Measurements from ENCODE around the gene P4HB. TPM values are rescaled to one million over a fixed set of nuclear protein-coding genes. Genes with fewer than 3 reads are reported as not detected.

The P4HB gene
- polyA plus RNA-seq, 12 donors: 346 to 655 (median 404) TPM; not detected in 1

DNA sequence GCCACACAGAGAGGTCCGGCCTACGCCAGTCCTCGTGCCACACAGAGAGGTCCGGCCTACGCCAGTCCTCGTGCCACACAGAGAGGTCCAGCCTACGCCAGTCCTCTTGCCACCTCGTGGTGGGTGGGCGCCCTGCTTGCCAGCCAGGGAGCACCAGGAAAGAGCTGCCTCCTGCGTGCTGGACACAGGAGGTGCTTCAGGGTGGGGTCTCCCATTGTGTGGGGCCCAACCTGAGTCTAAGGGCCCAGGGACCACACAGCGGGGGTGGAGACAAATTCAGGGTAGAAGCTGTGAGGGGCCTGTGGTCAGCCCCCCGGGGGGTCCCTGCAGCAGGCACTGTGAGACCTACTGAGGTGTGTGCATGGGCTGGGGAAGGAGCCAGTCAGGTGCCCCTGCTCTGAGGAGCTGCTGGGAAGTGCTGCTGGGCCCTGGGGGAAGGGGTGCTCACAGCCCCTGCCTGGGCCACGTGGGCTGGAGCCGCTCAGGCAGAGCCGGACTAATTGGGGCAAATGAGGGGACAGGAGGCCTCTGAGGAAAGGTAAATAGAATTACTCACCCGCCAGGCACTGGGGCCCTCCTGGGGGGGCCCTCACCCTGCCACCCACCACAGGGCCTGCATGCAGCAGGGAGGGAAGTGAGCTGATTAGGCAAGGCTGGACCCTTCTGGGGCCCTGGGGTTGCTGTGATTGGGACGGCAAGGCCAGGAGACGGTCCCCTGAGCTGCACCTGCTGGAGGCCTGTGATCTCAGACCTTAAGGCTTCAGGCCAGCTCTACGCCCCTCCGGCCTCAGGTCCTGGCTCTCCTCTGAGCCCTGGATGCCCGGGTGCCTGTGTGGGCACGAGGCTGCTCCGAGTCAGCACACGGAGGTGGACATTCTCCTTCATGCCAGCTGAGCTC lies 45.3 kb downstream of the P4HB start:
- DNase-seq: no peak

DNA sequence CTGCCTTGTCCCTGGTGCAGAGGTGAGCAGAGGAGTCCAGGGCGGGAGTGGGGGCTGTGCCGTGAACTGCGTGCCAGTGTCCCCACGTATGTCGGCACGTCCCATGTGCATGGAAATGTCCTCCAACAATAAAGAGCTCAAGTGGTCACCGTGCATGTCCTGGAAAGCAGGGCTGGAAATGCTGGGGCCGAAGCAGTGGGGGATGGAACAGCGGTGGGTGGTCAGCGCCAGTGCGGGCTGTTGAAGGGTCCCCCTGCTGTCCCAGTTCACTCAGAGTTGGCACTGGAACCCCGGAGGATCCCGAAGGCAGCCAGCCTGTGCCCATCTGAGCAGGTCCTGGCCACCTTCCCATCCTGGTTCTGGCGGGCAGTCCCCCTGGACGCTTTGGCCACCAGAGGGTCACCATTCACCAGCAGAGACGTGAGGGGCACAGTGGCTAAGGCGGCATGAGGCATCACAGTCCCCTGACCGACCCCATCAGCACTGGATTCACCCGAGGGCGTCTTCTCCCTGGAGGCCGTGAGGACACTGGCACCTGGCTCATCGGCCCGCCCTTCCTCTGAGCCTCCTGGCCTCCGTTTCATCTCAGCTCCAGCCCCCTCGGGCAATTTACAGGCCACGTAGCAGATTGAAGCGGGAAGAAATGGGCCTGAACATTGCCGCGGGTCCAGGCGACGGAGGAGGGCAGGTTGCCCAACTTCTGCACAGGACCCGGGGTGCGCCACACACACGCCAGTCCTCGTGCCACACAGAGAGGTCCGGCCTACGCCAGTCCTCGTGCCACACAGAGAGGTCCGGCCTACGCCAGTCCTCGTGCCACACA lies 46.3 kb downstream of the P4HB start:
- DNase-seq: no peak

DNA sequence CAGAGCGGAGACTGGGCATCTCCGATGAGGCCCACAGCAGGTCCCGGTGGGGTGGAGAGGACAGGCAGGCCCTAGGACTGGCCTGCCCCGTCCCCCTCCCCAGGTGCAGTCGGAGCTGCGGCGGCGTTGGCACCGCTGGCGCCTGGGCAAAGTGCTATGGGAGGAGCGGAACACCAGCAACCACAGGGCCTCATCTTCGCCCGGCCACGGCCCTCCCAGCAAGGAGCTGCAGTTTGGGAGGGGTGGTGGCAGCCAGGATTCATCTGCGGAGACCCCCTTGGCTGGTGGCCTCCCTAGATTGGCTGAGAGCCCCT lies 47.0 kb downstream of the P4HB start:
- no peak for DNase-seq

DNA sequence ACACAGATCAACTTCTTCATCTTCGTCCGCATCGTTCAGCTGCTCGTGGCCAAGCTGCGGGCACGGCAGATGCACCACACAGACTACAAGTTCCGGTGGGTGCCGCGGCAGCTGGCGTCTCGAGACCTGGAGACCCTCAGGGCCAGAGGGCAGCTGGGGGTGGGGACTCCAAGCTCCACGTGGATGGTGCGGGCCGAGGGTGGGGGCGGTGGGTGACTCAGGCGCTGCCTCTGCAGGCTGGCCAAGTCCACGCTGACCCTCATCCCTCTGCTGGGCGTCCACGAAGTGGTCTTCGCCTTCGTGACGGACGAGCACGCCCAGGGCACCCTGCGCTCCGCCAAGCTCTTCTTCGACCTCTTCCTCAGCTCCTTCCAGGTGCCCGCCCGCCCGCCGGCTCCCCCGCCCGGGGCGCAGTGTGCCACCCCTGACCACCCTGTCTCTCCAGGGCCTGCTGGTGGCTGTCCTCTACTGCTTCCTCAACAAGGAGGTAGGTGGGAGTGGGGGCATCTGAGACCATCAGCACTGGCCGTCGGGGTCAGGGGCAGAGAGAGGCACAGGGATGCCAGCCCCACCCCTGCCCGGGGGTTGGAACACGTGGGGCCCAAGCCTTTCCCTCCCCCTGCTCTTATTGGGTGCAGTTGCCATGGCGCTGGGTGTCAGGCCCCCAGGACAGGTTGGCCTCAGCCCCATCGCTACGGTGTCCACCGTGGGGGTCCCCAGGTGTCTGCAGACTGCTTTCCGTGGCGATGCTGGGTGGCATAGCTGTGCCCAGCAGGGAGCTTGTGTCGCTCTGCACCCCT lies 47.6 kb downstream of the P4HB start:
- no peak for DNase-seq

- DNase-seq: no peak
Observed at GRCh38 chr17:81811705-81812570, 48.4 kb downstream of the P4HB start.

- DNase-seq: no peak
Observed at GRCh38 chr17:81810892-81811704, 49.2 kb downstream of the P4HB start.

GRCh38 chr17:81810476-81810875 lies 49.9 kb downstream of the P4HB start:
- no peak for DNase-seq

GRCh38 chr17:81809556-81809998 lies 50.8 kb downstream of the P4HB start:
- no peak for DNase-seq

- no peak for DNase-seq
Observed at GRCh38 chr17:81808778-81809555, 51.4 kb downstream of the P4HB start.

GRCh38 chr17:81807839-81808238 lies 52.5 kb downstream of the P4HB start:
- DNase-seq: no peak

- DNase-seq: no peak
Observed at GRCh38 chr17:81807210-81807719, 53.1 kb downstream of the P4HB start.

DNA sequence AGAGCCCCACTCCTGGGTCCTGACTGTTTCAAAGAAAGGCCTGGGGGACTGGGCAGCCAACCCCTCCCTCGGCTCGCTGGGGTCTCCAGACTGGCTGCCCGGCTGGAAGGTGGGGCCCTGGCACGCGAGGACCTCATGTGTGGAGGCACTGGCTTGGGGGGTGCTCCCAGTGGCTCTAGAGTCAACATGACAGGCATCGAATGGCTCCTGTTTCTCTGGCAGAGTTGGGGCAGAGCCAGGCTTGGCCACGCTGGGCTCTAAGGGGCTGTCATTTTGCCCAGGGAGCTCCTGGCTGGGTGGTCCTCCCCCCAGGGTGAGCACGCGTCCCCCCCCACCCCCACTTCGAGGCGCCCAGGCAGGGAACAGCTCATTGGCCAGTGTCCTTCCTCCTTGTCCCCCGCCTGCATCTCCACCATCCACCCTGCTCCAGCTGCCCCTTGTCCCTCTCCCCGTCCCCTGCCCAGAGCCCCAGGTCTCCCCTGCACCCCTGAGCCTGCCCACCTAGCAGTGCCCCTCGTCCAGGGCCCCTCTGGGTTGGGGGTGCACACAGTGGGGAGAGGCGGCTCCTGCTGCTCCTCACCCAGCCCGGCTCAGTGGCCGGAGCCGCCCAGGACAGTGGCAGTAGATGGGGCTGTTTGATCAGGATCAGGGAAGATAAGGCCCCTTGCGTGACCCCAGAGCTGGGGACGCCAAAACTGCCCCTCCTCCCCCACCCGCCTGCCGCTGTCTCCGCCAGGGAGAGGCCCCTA lies 53.7 kb downstream of the P4HB start:
- DNase-seq: no peak

GRCh38 chr17:81805707-81806460 lies 54.5 kb downstream of the P4HB start:
- DNase-seq: no peak

GRCh38 chr17:81804559-81805399 lies 55.6 kb downstream of the P4HB start:
- no peak for DNase-seq

DNA sequence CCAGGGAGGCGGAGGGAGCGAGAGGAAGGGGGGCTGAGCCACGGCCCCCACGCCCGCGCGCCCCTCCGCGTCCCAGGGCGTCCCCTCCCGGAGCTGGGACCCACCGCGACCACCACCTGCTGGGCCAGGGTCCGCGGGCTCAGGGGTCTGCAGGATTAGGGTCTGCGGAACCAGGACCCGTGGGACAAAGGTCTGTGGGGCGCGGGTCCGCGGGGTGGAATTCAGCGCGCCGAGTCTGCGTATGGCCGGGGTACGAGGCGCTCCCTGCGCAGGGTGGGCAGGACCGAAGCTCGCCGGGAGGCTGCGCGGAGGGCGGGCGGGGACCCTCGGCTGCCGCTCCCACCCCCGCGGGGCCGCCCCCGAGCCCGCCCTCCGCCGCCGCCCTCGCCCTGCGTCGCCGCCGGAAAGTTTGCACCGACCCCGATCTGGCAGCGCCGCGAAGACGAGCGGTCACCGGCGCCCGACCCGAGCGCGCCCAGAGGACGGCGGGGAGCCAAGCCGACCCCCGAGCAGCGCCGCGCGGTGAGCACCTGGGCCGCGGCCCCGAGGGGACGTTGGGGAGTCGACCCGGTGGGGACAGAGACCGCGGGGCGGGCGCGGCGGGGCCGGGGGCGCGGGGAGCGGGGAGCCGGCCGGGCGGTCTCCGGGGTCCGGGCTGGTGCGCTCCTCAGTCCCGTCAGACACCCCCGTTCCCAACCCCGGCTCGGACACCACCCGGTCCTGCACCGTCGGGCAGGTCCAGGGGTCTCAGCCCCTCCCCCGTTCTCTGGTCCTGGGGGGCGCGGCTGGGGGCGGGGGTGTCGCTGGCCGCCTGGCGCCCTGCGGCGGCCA lies 56.4 kb downstream of the P4HB start, which contains the start of gene GCGR:
Gene GCGR, plus strand, starts transcription at position 423 of the 831 bp plus-strand sequence. CDS start 4,869 bp downstream, outside the sequence.
- DNase-seq: no peak

Data from muscle of arm (tissue), 12 donors.